IMR-90 (cell line): Measurements from ENCODE around the gene NPAS3. TPM values are rescaled to one million over a fixed set of nuclear protein-coding genes. Genes with fewer than 3 reads are reported as not detected.

Experiments used
- ATAC-seq: fragments of 200-7000 bp; cut with Tn5 transposase; 2 replicates; pipeline ENCODE4 v1.9.1; 2020; ENCODE audit warnings: low read depth, mild to moderate bottlenecking, moderate library complexity
- BruUV-seq: library from RNA; stranded (reverse); fragments of 400-500 nt; replicated peaks from 2 replicates; lab custom pipeline; 2021; lab: Mats Ljungman, UMichigan
- CTCF ChIA-PET: fragments of 300-600 bp; formaldehyde crosslinking; extraction: SDS; loops from one replicate; lab custom pipeline; 2021; ENCODE audit warnings: antibody characterized with exemption; lab: Yijun Ruan, JAX
- POLR2A ChIA-PET: fragments of 300-600 bp; sonication (Branson Sonifier 250); formaldehyde crosslinking; loops from one replicate; lab custom pipeline; 2022; ENCODE audit warnings: antibody characterized with exemption; ENCODE audit not compliant: unreplicated experiment; lab: Charles Lee
- DNase-seq: peaks from one replicate; pipeline ENCODE4 v3.0.0; 2013
- H2AFZ ChIP-seq: replicated peaks from 2 replicates; pipeline ENCODE3; 2013; ENCODE audit warnings: low read length, mild to moderate bottlenecking; ENCODE audit not compliant: poor library complexity
- H2AK5ac ChIP-seq: 2 replicates; pipeline ENCODE4 v1.6.1; 2013; ENCODE audit warnings: low read depth, low read length, inconsistent platforms
- H2AK9ac ChIP-seq: replicated peaks from 2 replicates; pipeline ENCODE3; 2013; ENCODE audit warnings: mild to moderate bottlenecking, low read depth, low read length, moderate library complexity; ENCODE audit not compliant: poor library complexity
- H2BK120ac ChIP-seq: 2 replicates; pipeline ENCODE4 v1.6.1; 2013; ENCODE audit warnings: low read depth, low read length, inconsistent platforms
- H2BK15ac ChIP-seq: 3 replicates; pipeline ENCODE4 v1.6.1; 2013; ENCODE audit warnings: low read depth, low read length, inconsistent platforms
- H2BK20ac ChIP-seq: 2 replicates; pipeline ENCODE4 v1.6.1; 2013; ENCODE audit warnings: low read depth, mild to moderate bottlenecking, inconsistent platforms, low read length, moderate library complexity
- H2BK5ac ChIP-seq: 2 replicates; pipeline ENCODE4 v1.6.1; 2013; ENCODE audit warnings: mild to moderate bottlenecking, low read depth, low read length, inconsistent platforms; ENCODE audit not compliant: poor library complexity, severe bottlenecking
- H3K14ac ChIP-seq: replicated peaks from 2 replicates; pipeline ENCODE4 v1.6.1; 2013; ENCODE audit warnings: low read depth, low read length, inconsistent platforms
- H3K18ac ChIP-seq: 2 replicates; pipeline ENCODE4 v1.6.1; 2013; ENCODE audit warnings: low read depth, low read length, control low read depth
- H3K23ac ChIP-seq: 2 replicates; pipeline ENCODE4 v1.6.1; 2013; ENCODE audit warnings: low read depth, low read length, inconsistent platforms
- H3K27ac ChIP-seq: 2 replicates; pipeline ENCODE4 v1.5.1; 2013; ENCODE audit warnings: mild to moderate bottlenecking, control low read depth, low read length; ENCODE audit not compliant: insufficient read depth
- H3K27me3 ChIP-seq: 2 replicates; pipeline ENCODE4 v1.6.1; 2013; ENCODE audit warnings: low read length; ENCODE audit not compliant: control insufficient read depth, insufficient read depth
- H3K36me3 ChIP-seq: 2 replicates; pipeline ENCODE4 v1.6.1; 2013; ENCODE audit warnings: low read length, mixed read lengths; ENCODE audit not compliant: control insufficient read depth, insufficient read depth
- H3K4ac ChIP-seq: 2 replicates; pipeline ENCODE4 v1.6.1; 2013; ENCODE audit warnings: low read depth, low read length, inconsistent platforms
- H3K4me1 ChIP-seq: 2 replicates; pipeline ENCODE4 v1.6.1; 2013; ENCODE audit warnings: low read length, mixed read lengths; ENCODE audit not compliant: control insufficient read depth, insufficient read depth
- H3K4me2 ChIP-seq: 2 replicates; pipeline ENCODE4 v1.6.1; 2013; ENCODE audit warnings: low read depth, mild to moderate bottlenecking, control low read depth, low read length, moderate library complexity
- H3K4me3 ChIP-seq: 2 replicates; pipeline ENCODE4 v1.5.1; 2013; ENCODE audit warnings: low read depth, mild to moderate bottlenecking, control low read depth, low read length, moderate library complexity; ENCODE audit not compliant: insufficient read depth
- H3K56ac ChIP-seq: 2 replicates; pipeline ENCODE4 v1.6.1; 2013; ENCODE audit warnings: low read length, inconsistent platforms; ENCODE audit not compliant: insufficient read depth; ENCODE audit errors: extremely low read depth
- H3K79me1 ChIP-seq, 2 experiments: 2 replicates each; pipeline ENCODE4 v1.6.1; 2013; ENCODE audit warnings: low read length in 2 of 2, inconsistent platforms in 1 of 2, low read depth in 1 of 2
- H3K9ac ChIP-seq: 2 replicates; pipeline ENCODE4 v1.6.1; 2013; ENCODE audit warnings: low read depth, low read length, control low read depth
- H3K9me1 ChIP-seq: 2 replicates; pipeline ENCODE4 v1.6.1; 2013; ENCODE audit warnings: low read length, inconsistent platforms; ENCODE audit not compliant: insufficient read depth
- H3K9me3 ChIP-seq: 2 replicates; pipeline ENCODE4 v1.6.1; 2013; ENCODE audit warnings: low read length; ENCODE audit not compliant: control insufficient read depth, insufficient read depth
- H4K20me1 ChIP-seq: 2 replicates; pipeline ENCODE4 v1.6.1; 2013; ENCODE audit warnings: low read length, inconsistent platforms; ENCODE audit not compliant: insufficient read depth
- H4K5ac ChIP-seq: 2 replicates; pipeline ENCODE4 v1.6.1; 2013; ENCODE audit warnings: mild to moderate bottlenecking, low read depth, low read length, control low read depth
- H4K8ac ChIP-seq, 2 experiments: 2 replicates each; pipeline ENCODE4 v1.6.1; 2013; ENCODE audit warnings: low read depth in 2 of 2, low read length in 2 of 2, control low read depth in 1 of 2, inconsistent platforms in 1 of 2
- H4K91ac ChIP-seq: 2 replicates; pipeline ENCODE4 v1.6.1; 2013; ENCODE audit warnings: low read depth, low read length, inconsistent platforms; ENCODE audit not compliant: insufficient read depth
- BHLHE40 ChIP-seq: fragments of 150-350 bp; IDR thresholded peaks from 2 replicates; pipeline ENCODE4 v1.6.1; 2016; ENCODE audit warnings: mild to moderate bottlenecking, low read depth, low read length
- CEBPB ChIP-seq: IDR thresholded peaks from 2 replicates; pipeline ENCODE4 v1.6.1; 2012; ENCODE audit warnings: low read depth, low read length, improper control_type of control experiment
- CHD1 ChIP-seq: IDR thresholded peaks from 2 replicates; pipeline ENCODE4 v1.6.1; 2012; ENCODE audit warnings: low read depth, low read length, improper control_type of control experiment
- CTCF ChIP-seq: conservative IDR thresholded peaks from 2 replicates; pipeline ENCODE4 v1.5.1; 2012; ENCODE audit warnings: mild to moderate bottlenecking, low read depth, low read length, improper control_type of control experiment
- ELK1 ChIP-seq: fragments of 150-350 bp; IDR thresholded peaks from 2 replicates; pipeline ENCODE4 v1.6.1; 2016; ENCODE audit warnings: low read depth, mild to moderate bottlenecking, low read length, moderate library complexity, borderline replicate concordance
- FOS ChIP-seq: fragments of 150-350 bp; IDR thresholded peaks from 2 replicates; pipeline ENCODE4 v1.6.1; 2016; ENCODE audit warnings: low read depth, low read length
- MAFK ChIP-seq: IDR thresholded peaks from 2 replicates; pipeline ENCODE4 v1.6.1; 2012; ENCODE audit warnings: low read depth, low read length, improper control_type of control experiment
- MAZ ChIP-seq: IDR thresholded peaks from 2 replicates; pipeline ENCODE4 v1.6.1; 2012; ENCODE audit warnings: low read depth, mild to moderate bottlenecking, low read length, improper control_type of control experiment, moderate library complexity, borderline replicate concordance
- MXI1 ChIP-seq: IDR thresholded peaks from 2 replicates; pipeline ENCODE4 v1.6.1; 2012; ENCODE audit warnings: low read depth, mild to moderate bottlenecking, low read length, moderate library complexity, borderline replicate concordance
- NFE2L2 ChIP-seq: fragments of 150-350 bp; IDR thresholded peaks from 2 replicates; pipeline ENCODE4 v1.6.1; 2016; ENCODE audit warnings: low read depth, mild to moderate bottlenecking, low read length
- POLR2A ChIP-seq: IDR thresholded peaks from 2 replicates; pipeline ENCODE4 v1.6.1; 2012; ENCODE audit warnings: mild to moderate bottlenecking, low read depth, low read length
- RAD21 ChIP-seq: IDR thresholded peaks from 2 replicates; pipeline ENCODE4 v1.6.1; 2012; ENCODE audit warnings: low read length, improper control_type of control experiment
- RCOR1 ChIP-seq: IDR thresholded peaks from 2 replicates; pipeline ENCODE4 v1.6.1; 2012; ENCODE audit warnings: mild to moderate bottlenecking, low read length, improper control_type of control experiment; ENCODE audit not compliant: insufficient replicate concordance
- RFX5 ChIP-seq: IDR thresholded peaks from 2 replicates; pipeline ENCODE4 v1.8.0; 2012; ENCODE audit warnings: low read depth, mild to moderate bottlenecking, low read length, moderate library complexity
- SMC3 ChIP-seq: fragments of 150-350 bp; IDR thresholded peaks from 2 replicates; pipeline ENCODE4 v1.6.1; 2016; ENCODE audit warnings: low read depth, mild to moderate bottlenecking, antibody characterized with exemption, low read length, moderate library complexity
- USF2 ChIP-seq: fragments of 150-350 bp; IDR thresholded peaks from 2 replicates; pipeline ENCODE4 v1.6.1; 2017; ENCODE audit warnings: mild to moderate bottlenecking, antibody characterized with exemption, low read length, low read depth
- WGBS, 2 experiments: methylation state at CpG; one replicate each; pipeline versions ENCODE4 v1.1.5 to v1.1.7; 2013; ENCODE audit warnings: missing lambda C conversion rate in 2 of 2; ENCODE audit not compliant: insufficient read length in 1 of 2; ENCODE audit errors: extremely low coverage in 2 of 2; 5-methylcytosine and 5-hydroxymethylcytosine counted together
- dilution Hi-C: fragments of 300-500 bp; cut with HindIII; formaldehyde crosslinking; loops from one replicate; pipeline ENCODE4 v1.14.3; 2018; ENCODE audit warnings: low sequenced_read_pairs; ENCODE audit not compliant: unreplicated experiment
- in situ Hi-C: fragments of 300-500 bp; cut with MboI; formaldehyde crosslinking; loops from 3 replicates; pipeline ENCODE4 v1.14.3; 2019; ENCODE audit warnings: low sequenced_read_pairs, inconsistent platforms, mixed read lengths
- intact Hi-C: fragments of 100-400 bp; cut with micrococcal nuclease; formaldehyde crosslinking; loops from 2 replicates; pipeline ENCODE4 v1.10.0; 2022
- polyA plus RNA-seq, 3 experiments: library from polyadenylated mRNA; depleted of rRNA; stranded (reverse); fragments of >200 nt; gene quantifications; 2 replicates each; pipeline ENCODE4 v1.2.3, GENCODE V29; 2012; ENCODE audit warnings: low replicate concordance in 1 of 3
- total RNA-seq: library from RNA; depleted of rRNA; stranded (reverse); fragments of >200 nt; gene quantifications from 2 replicates; pipeline ENCODE4 v1.2.3, GENCODE V29; 2012

The NPAS3 gene
- total and polyA plus RNA-seq, 2 of the 4 experiments (the other 2 are of a cell fraction), result not detected

GRCh38 chr14:33126433-33126832 lies 187.8 kb downstream of the NPAS3 start:
- Histone ChIP-seq H4K20me1 (no peaks in the 10 kb centered on the region), H3K4ac (no peak overlapping the region), H2AK9ac (no peak overlapping the region), H3K79me1 (no peaks in the 10 kb centered on the region), H3K9me1 (no peaks in the 10 kb centered on the region), H4K5ac (no peak overlapping the region), H2AK5ac (no peak overlapping the region), H2BK5ac (no peak overlapping the region), H2AFZ (no peak overlapping the region), H3K14ac (no peak overlapping the region), H3K4me2 (no peak overlapping the region), H3K9ac (no peak overlapping the region), H3K56ac (no peak overlapping the region), H4K91ac (no peak overlapping the region), H3K27ac (no peak overlapping the region), H2BK120ac (no peak overlapping the region), H3K9me3 (no peaks in the 10 kb centered on the region), H2BK20ac (no peak overlapping the region), H3K4me3 (no peak overlapping the region), H3K23ac (no peak overlapping the region), H3K27me3 (no peaks in the 10 kb centered on the region), H2BK15ac (no peak overlapping the region), H3K18ac (no peak overlapping the region), H3K4me1 (no peaks in the 10 kb centered on the region), H3K36me3 (no peaks in the 10 kb centered on the region), H4K8ac (no peak overlapping the region)
- POLR2A ChIA-PET, result no interaction called here
- intact Hi-C loops, result no loop called here
- in situ Hi-C loops, result no loop called here
- TF ChIP-seq CTCF (no peak), RFX5 (no peak), POLR2A (no peak), BHLHE40 (no peak), ELK1 (no peak), RAD21 (no peak), FOS (no peak), MXI1 (no peak), MAFK (no peak), USF2 (no peak), SMC3 (no peak), CHD1 (no peak), MAZ (no peak), NFE2L2 (no peak), RCOR1 (no peak), CEBPB (no peak)
- no TSS peak for BruUV-seq
- WGBS, 2 experiments, result 60% methylated on average over 1 of the region's 1 CpG; no CpG with 5 or more reads in 1 of the 2 experiments
- CTCF ChIA-PET, result interaction anchor here (1.0 kb wide), 1 partner anchor 8 kb away, joined by 3 read pairs; no protein-coding TSS in a partner anchor
- dilution Hi-C loops, result no loop called here
- ATAC-seq, result no peak
- no peak for DNase-seq
